B cell (primary cell): ENCODE measurements around the gene ZNF410.

Experiments used
- EZH2 ChIP-seq: IDR thresholded peaks from 2 replicates; pipeline ENCODE4 v1.6.1; 2012; ENCODE audit warnings: borderline replicate concordance, low read depth, mild to moderate bottlenecking, moderate library complexity, low read length; ENCODE audit not compliant: insufficient read depth, poor library complexity, severe bottlenecking
- TF ChIP-seq, protein P1 (sequence below): fragments of 200-600 bp; IDR thresholded peaks from one replicate; pipeline ENCODE4 v1.8.0; 2022; ENCODE audit warnings: antibody characterized with exemption, mild to moderate bottlenecking

- TF ChIP-seq, protein P1, sequence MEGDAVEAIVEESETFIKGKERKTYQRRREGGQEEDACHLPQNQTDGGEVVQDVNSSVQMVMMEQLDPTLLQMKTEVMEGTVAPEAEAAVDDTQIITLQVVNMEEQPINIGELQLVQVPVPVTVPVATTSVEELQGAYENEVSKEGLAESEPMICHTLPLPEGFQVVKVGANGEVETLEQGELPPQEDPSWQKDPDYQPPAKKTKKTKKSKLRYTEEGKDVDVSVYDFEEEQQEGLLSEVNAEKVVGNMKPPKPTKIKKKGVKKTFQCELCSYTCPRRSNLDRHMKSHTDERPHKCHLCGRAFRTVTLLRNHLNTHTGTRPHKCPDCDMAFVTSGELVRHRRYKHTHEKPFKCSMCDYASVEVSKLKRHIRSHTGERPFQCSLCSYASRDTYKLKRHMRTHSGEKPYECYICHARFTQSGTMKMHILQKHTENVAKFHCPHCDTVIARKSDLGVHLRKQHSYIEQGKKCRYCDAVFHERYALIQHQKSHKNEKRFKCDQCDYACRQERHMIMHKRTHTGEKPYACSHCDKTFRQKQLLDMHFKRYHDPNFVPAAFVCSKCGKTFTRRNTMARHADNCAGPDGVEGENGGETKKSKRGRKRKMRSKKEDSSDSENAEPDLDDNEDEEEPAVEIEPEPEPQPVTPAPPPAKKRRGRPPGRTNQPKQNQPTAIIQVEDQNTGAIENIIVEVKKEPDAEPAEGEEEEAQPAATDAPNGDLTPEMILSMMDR: no peak
- no peak for TF ChIP-seq EZH2
These were observed 74.5 kb downstream of the ZNF410 start for GRCh38 chr14:73961192-73961591.
